GM06990 (cell line): ENCODE results near the gene SETX.

ENCODE experiments used
- DNase-seq: peaks from one replicate; pipeline ENCODE4 v3.0.0-alpha.2; 2011; ENCODE audit not compliant: insufficient read length; ENCODE audit errors: extremely low read depth
- H3K27me3 ChIP-seq: replicated peaks from 2 replicates; pipeline ENCODE4 v1.6.0; 2011; ENCODE audit warnings: low read length; ENCODE audit not compliant: control insufficient read depth, insufficient read depth
- H3K36me3 ChIP-seq: 2 replicates; pipeline ENCODE4 v1.5.1; 2011; ENCODE audit warnings: low read length; ENCODE audit not compliant: control insufficient read depth, insufficient read depth
- H3K4me3 ChIP-seq: replicated peaks from 2 replicates; pipeline ENCODE4 v1.5.1; 2011; ENCODE audit warnings: low read depth, mild to moderate bottlenecking, control low read depth, low read length
- CTCF ChIP-seq: IDR thresholded peaks from 2 replicates; pipeline ENCODE4 v1.5.1; 2011; ENCODE audit warnings: low read length, control low read depth, mild to moderate bottlenecking, inconsistent platforms; ENCODE audit not compliant: insufficient read depth, poor library complexity, severe bottlenecking

Gene SETX

GRCh38 chr9:132312873-132313272 is 41.9 kb downstream of the SETX start:
- Histone ChIP-seq H3K4me3 (no peak overlapping the region), H3K27me3 (no peaks in the 10 kb centered on the region), H3K36me3 (peaks cover 9% of the 10 kb centered on the region)
- DNase-seq = no peak
- TF ChIP-seq CTCF = no peak

- H3K4me3 ChIP-seq = no peak overlapping the region
- H3K36me3 ChIP-seq = peaks cover 9% of the 10 kb centered on the region
- no peak for DNase-seq
- no peaks in the 10 kb centered on the region for H3K27me3 ChIP-seq
- no peak for TF ChIP-seq CTCF
These were observed 42.4 kb downstream of the SETX start for GRCh38 chr9:132312426-132312825.

- Histone ChIP-seq H3K36me3 (peaks cover 8% of the 10 kb centered on the region), H3K4me3 (no peak overlapping the region), H3K27me3 (no peaks in the 10 kb centered on the region)
- TF ChIP-seq CTCF = no peak
- DNase-seq = no peak
These were observed 42.8 kb downstream of the SETX start for GRCh38 chr9:132311978-132312377.

GRCh38 chr9:132309056-132309455 is 45.7 kb downstream of the SETX start:
- Histone ChIP-seq H3K4me3 (no peak overlapping the region), H3K36me3 (peaks cover 8% of the 10 kb centered on the region), H3K27me3 (no peaks in the 10 kb centered on the region)
- no peak for DNase-seq
- TF ChIP-seq CTCF = no peak

GRCh38 chr9:132301521-132301920 is 53.3 kb downstream of the SETX start:
- Histone ChIP-seq H3K4me3 (no peak overlapping the region), H3K27me3 (no peaks in the 10 kb centered on the region), H3K36me3 (peaks cover 15% of the 10 kb centered on the region)
- DNase-seq = no peak
- TF ChIP-seq CTCF = no peak

GRCh38 chr9:132299221-132299620 is 55.6 kb downstream of the SETX start:
- no peak for DNase-seq
- no peaks in the 10 kb centered on the region for H3K27me3 ChIP-seq
- TF ChIP-seq CTCF = no peak
- H3K4me3 ChIP-seq = no peak overlapping the region
- peaks cover 25% of the 10 kb centered on the region for H3K36me3 ChIP-seq
